HepG2 (cell line): Measurements from ENCODE around the gene NT5DC1. TPM values are rescaled to one million over a fixed set of nuclear protein-coding genes. Genes with fewer than 3 reads are reported as not detected.

Source experiments
- ATF5 ChIP-seq: sonication (generic); formaldehyde crosslinking; IDR thresholded peaks from 2 replicates; pipeline ENCODE4 v1.4.0; 2020; ENCODE audit warnings: mild to moderate bottlenecking, low read depth, missing genetic modification reagents
- DNMT3B ChIP-seq: conservative IDR thresholded peaks from 2 replicates; pipeline ENCODE4 v1.6.1; 2016; ENCODE audit warnings: missing biosample characterization, control low read depth
- E2F2 ChIP-seq: sonication (generic); formaldehyde crosslinking; IDR thresholded peaks from 2 replicates; pipeline ENCODE4 v1.4.0; 2020; ENCODE audit warnings: missing genetic modification reagents, borderline replicate concordance
- HIC2 ChIP-seq: sonication (generic); formaldehyde crosslinking; IDR thresholded peaks from 2 replicates; pipeline ENCODE4 v1.9.0; 2022; ENCODE audit warnings: low read depth, missing genetic modification reagents
- IRX3 ChIP-seq: sonication (generic); formaldehyde crosslinking; IDR thresholded peaks from 2 replicates; pipeline ENCODE4 v1.8.1; 2023; ENCODE audit warnings: mild to moderate bottlenecking, low read depth, missing genetic modification reagents, borderline replicate concordance
- LCORL ChIP-seq, 2 experiments: fragments of 450-650 bp in 1 of 2; sonication (generic) in 1 of 2; formaldehyde crosslinking in 1 of 2; IDR thresholded peaks; 2 replicates each; pipeline versions ENCODE4 v1.5.0 to v1.6.1; 2017 to 2020; ENCODE audit warnings: antibody characterized with exemption in 1 of 2, missing genetic modification reagents in 1 of 2
- NRL ChIP-seq: sonication (generic); formaldehyde crosslinking; IDR thresholded peaks from 2 replicates; pipeline ENCODE4 v1.5.0; 2020; ENCODE audit warnings: missing genetic modification reagents, mild to moderate bottlenecking, moderate library complexity, borderline replicate concordance
- PHF20 ChIP-seq: sonication (generic); formaldehyde crosslinking; IDR thresholded peaks from 2 replicates; pipeline ENCODE4 v1.5.0; 2020; ENCODE audit warnings: mild to moderate bottlenecking, missing genetic modification reagents
- SNAI1 ChIP-seq: sonication (generic); formaldehyde crosslinking; IDR thresholded peaks from 2 replicates; pipeline ENCODE4 v1.5.0; 2020; ENCODE audit warnings: mild to moderate bottlenecking, missing genetic modification reagents, borderline replicate concordance
- SP2 ChIP-seq: sonication (generic); formaldehyde crosslinking; IDR thresholded peaks from 2 replicates; pipeline ENCODE4 v1.5.1; 2020; ENCODE audit warnings: mild to moderate bottlenecking, missing genetic modification reagents
- TARDBP ChIP-seq: sonication (generic); formaldehyde crosslinking; IDR thresholded peaks from 2 replicates; pipeline ENCODE4 v1.8.0; 2022; ENCODE audit warnings: mild to moderate bottlenecking, missing genetic modification reagents
- YEATS4 ChIP-seq: sonication (generic); formaldehyde crosslinking; IDR thresholded peaks from 2 replicates; pipeline ENCODE4 v1.4.0; 2020; ENCODE audit warnings: missing genetic modification reagents, borderline replicate concordance
- ZFP36L1 ChIP-seq: sonication (generic); formaldehyde crosslinking; IDR thresholded peaks from 2 replicates; pipeline ENCODE4 v1.8.0; 2022; ENCODE audit warnings: mild to moderate bottlenecking, missing genetic modification reagents, moderate library complexity
- ZNF12 ChIP-seq: sonication (generic); formaldehyde crosslinking; IDR thresholded peaks from 2 replicates; pipeline ENCODE4 v1.5.0; 2020; ENCODE audit warnings: missing genetic modification reagents
- ZNF281 ChIP-seq: sonication (generic); formaldehyde crosslinking; IDR thresholded peaks from 2 replicates; pipeline ENCODE4 v1.4.0; 2020; ENCODE audit warnings: missing genetic modification reagents, borderline replicate concordance
- ZNF350 ChIP-seq: sonication (generic); formaldehyde crosslinking; IDR thresholded peaks from 2 replicates; pipeline ENCODE4 v1.4.0; 2020; ENCODE audit warnings: mild to moderate bottlenecking, low read depth, missing genetic modification reagents, borderline replicate concordance
- ZNF44 ChIP-seq: sonication (generic); formaldehyde crosslinking; IDR thresholded peaks from 2 replicates; pipeline ENCODE4 v1.5.1; 2020; ENCODE audit warnings: mild to moderate bottlenecking, missing genetic modification reagents
- ZNF513 ChIP-seq: sonication (generic); formaldehyde crosslinking; conservative IDR thresholded peaks from 2 replicates; pipeline ENCODE4 v1.5.0; 2020; ENCODE audit warnings: missing genetic modification reagents
- ZNF644 ChIP-seq: IDR thresholded peaks from 2 replicates; pipeline ENCODE4 v1.6.1; 2016; ENCODE audit warnings: low read depth
- ZNF761 ChIP-seq: sonication (generic); formaldehyde crosslinking; conservative IDR thresholded peaks from 2 replicates; pipeline ENCODE4 v1.4.0; 2020; ENCODE audit warnings: mild to moderate bottlenecking, missing genetic modification reagents
- polyA plus RNA-seq, 8 experiments: library from polyadenylated mRNA; depleted of rRNA in 3 of 8; stranded (reverse) in 7 of 8; unstranded in 1 of 8; fragments of >200 nt; fragmentation: Illumina TruSeq in 4 of 8; extraction: Trizol in 4 of 8; gene quantifications; 2 replicates each; pipeline versions ENCODE4 v1.2.1 to v1.2.3, GENCODE V29; 2011 to 2016; ENCODE audit warnings: low read depth in 4 of 8, missing spikeins in 1 of 8, mixed read lengths in 1 of 8; ENCODE audit not compliant: insufficient read depth in 1 of 8
- total RNA-seq, 5 experiments: library from RNA; depleted of rRNA; stranded (reverse); fragments of >200 nt; fragmentation: Illumina TruSeq; extraction: Trizol; gene quantifications; 2 replicates each; pipeline ENCODE4 v1.2.3, GENCODE V29; 2016; ENCODE audit warnings: low read depth in 1 of 5

Gene NT5DC1
- total and polyA plus RNA-seq, 2 of the 13 experiments (the other 11 are each of a cell fraction or from before 2014, with no cell fraction given), result 27.0 to 56.1 TPM

- TF ChIP-seq LCORL (IDR thresholded peaks at IDR 0.05) (peak; percentile 60; the same call in 1 of the 2 replicates), LCORL (CRISPR knock-in tag; IDR thresholded peaks at IDR 0.05) (peak; percentile 99), ZNF350 (peak; percentile 76; the same call in 1 of the 2 replicates), ZFP36L1 (CRISPR knock-in tag) (peak; percentile 48; the same call in 1 of the 2 replicates), ZNF761 (peak; percentile 95), YEATS4 (peak; percentile 100), ZNF644 (CRISPR knock-in tag) (no peak; the same call in 1 of the 2 replicates), ATF5 (CRISPR knock-in tag) (no peak), ZNF513 (no peak; the same call in 1 of the 2 replicates), SNAI1 (no peak; the same call in none of the 2 replicates), NRL (CRISPR knock-in tag) (peak; percentile 93; the same call in 1 of the 2 replicates), SP2 (CRISPR knock-in tag) (no peak), E2F2 (CRISPR knock-in tag) (peak; percentile 84; the same call in 1 of the 2 replicates), ZNF281 (CRISPR knock-in tag) (peak; percentile 7; the same call in 1 of the 2 replicates), HIC2 (CRISPR knock-in tag) (peak; percentile 61), ZNF44 (CRISPR knock-in tag) (peak; percentile 85), DNMT3B (CRISPR knock-in tag) (no peak; the same call in 1 of the 2 replicates), PHF20 (peak; percentile 61), ZNF12 (CRISPR knock-in tag) (peak; percentile 63), IRX3 (no peak), TARDBP (CRISPR knock-in tag) (no peak)
Measured at GRCh38 chr6:116100419-116101301, at the start of gene NT5DC1 (continued).
